CD4-positive, alpha-beta T cell (primary cell): ENCODE results near the gene SIGLEC6. TPM values are rescaled to one million over a fixed set of nuclear protein-coding genes. Genes with fewer than 3 reads are reported as not detected.

Experiments
- ATAC-seq: fragments of 200-7000 bp; cut with Tn5 transposase; one replicate; pipeline ENCODE4 v1.10.0; 2022; ENCODE audit warnings: mild to moderate bottlenecking; ENCODE audit not compliant: poor library complexity
- CTCF ChIA-PET: fragments of 350-600 bp; sonication (Branson Sonifier 250); formaldehyde crosslinking; loops from one replicate; lab custom pipeline; 2021; ENCODE audit warnings: antibody characterized with exemption, inconsistent platforms; lab: Charles Lee
- POLR2A ChIA-PET: fragments of 350-600 bp; sonication (Branson Sonifier 250); formaldehyde crosslinking; loops from one replicate; lab custom pipeline; 2021; ENCODE audit warnings: antibody characterized with exemption, inconsistent platforms; lab: Charles Lee
- DNase-seq, 14 experiments: peaks; one replicate each; pipeline ENCODE4 v3.0.0-alpha.2; 2013 to 2020; ENCODE audit warnings: mixed read lengths in 2 of 14
- H3K27ac ChIP-seq, 2 donors: one replicate each; pipeline versions ENCODE4 v1.5.1 to v1.7.0; 2013; ENCODE audit warnings: low read length in 2 of 2, low read depth in 1 of 2, mild to moderate bottlenecking in 1 of 2
- H3K27me3 ChIP-seq, 2 experiments: 1 replicate in 1 of 2; 2 replicates in 1 of 2; pipeline versions ENCODE4 v1.6.1 to v1.7.0; 2013; ENCODE audit warnings: low read length in 2 of 2, control low read depth in 1 of 2, mild to moderate bottlenecking in 1 of 2, moderate library complexity in 1 of 2; ENCODE audit not compliant: insufficient read depth in 2 of 2, control insufficient read depth in 1 of 2
- H3K36me3 ChIP-seq: one replicate; pipeline ENCODE4 v1.6.1; 2013; ENCODE audit warnings: low read length, control low read depth; ENCODE audit not compliant: insufficient read depth
- H3K4me1 ChIP-seq: one replicate; pipeline ENCODE4 v1.6.1; 2013; ENCODE audit warnings: low read length, control low read depth; ENCODE audit not compliant: insufficient read depth
- H3K4me3 ChIP-seq: one replicate; pipeline ENCODE4 v1.5.1; 2013; ENCODE audit warnings: mild to moderate bottlenecking, low read length, moderate library complexity
- H3K9me3 ChIP-seq, 2 experiments: 1 replicate in 1 of 2; 2 replicates in 1 of 2; pipeline versions ENCODE4 v1.6.1 to v1.7.0; 2013; ENCODE audit warnings: low read length in 2 of 2, mild to moderate bottlenecking in 2 of 2, control low read depth in 1 of 2, moderate library complexity in 1 of 2; ENCODE audit not compliant: control insufficient read depth in 1 of 2, insufficient read depth in 1 of 2
- H3K27ac Mint-ChIP-seq: one replicate; pipeline ENCODE4 v1.8.0; 2020; ENCODE audit warnings: mixed read lengths
- H3K27me3 Mint-ChIP-seq: one replicate; pipeline ENCODE4 v1.8.0; 2021; ENCODE audit warnings: mixed read lengths
- H3K36me3 Mint-ChIP-seq: one replicate; pipeline ENCODE4 v1.8.0; 2021; ENCODE audit warnings: low read depth, mixed read lengths
- H3K4me1 Mint-ChIP-seq: one replicate; pipeline ENCODE4 v1.8.0; 2021; ENCODE audit warnings: low read depth, mixed read lengths
- H3K4me3 Mint-ChIP-seq: one replicate; pipeline ENCODE4 v1.8.0; 2020; ENCODE audit warnings: mild to moderate bottlenecking, mixed read lengths
- H3K9me3 Mint-ChIP-seq: one replicate; pipeline ENCODE4 v1.8.0; 2020; ENCODE audit warnings: mixed read lengths
- CTCF ChIP-seq: fragments of 200-600 bp; IDR thresholded peaks from one replicate; pipeline ENCODE4 v1.8.0; 2022; ENCODE audit warnings: antibody characterized with exemption, mild to moderate bottlenecking
- intact Hi-C, 2 experiments: fragments of 100-400 bp; cut with DNase I in 1 of 2; cut with micrococcal nuclease in 1 of 2; formaldehyde crosslinking; loops; one replicate each; pipeline versions ENCODE4 v1.15.1 to v1.9.0; 2023 to 2025; cut with DNase I, micrococcal nuclease
- total RNA-seq, 174 experiments: library from RNA in 2 of 174; stranded (reverse) in 2 of 174; gene quantifications; one replicate each; pipeline ENCODE4 v1.2.3 and lab custom pipeline; 2021 to 2026

The SIGLEC6 gene
- total RNA-seq, 2 experiments from 2014 or later, result 0.14 to 0.36 TPM

GRCh38 chr19:51490676-51491075 is 40.8 kb downstream of the SIGLEC6 start:
- no peaks in the 10 kb centered on the region for H3K36me3 ChIP-seq
- H3K4me3 ChIP-seq, result no peak overlapping the region
- ChIA-PET POLR2A (no interaction called here), CTCF (no interaction called here)
- intact Hi-C loops, result no loop called here
- no peaks in the 10 kb centered on the region for H3K4me1 Mint-ChIP-seq
- no peak for TF ChIP-seq CTCF
- H3K27me3 Mint-ChIP-seq, result peaks cover 17% of the 10 kb centered on the region
- H3K4me3 Mint-ChIP-seq, result no peak overlapping the region
- no peaks in the 10 kb centered on the region for H3K9me3 Mint-ChIP-seq
- no peak for DNase-seq
- H3K27me3 ChIP-seq, result peaks cover 0 to 2% of the 10 kb centered on the region in 2 experiments
- peaks cover 0 to 5% of the 10 kb centered on the region in 2 experiments for H3K9me3 ChIP-seq
- no peak overlapping the region for H3K27ac ChIP-seq
- no peaks in the 10 kb centered on the region for H3K36me3 Mint-ChIP-seq
- no peak overlapping the region for H3K27ac Mint-ChIP-seq
- ATAC-seq, result no peak
- H3K4me1 ChIP-seq, result no peaks in the 10 kb centered on the region

- Histone ChIP-seq H3K36me3 (no peaks in the 10 kb centered on the region), H3K4me3 (no peak overlapping the region), H3K9me3 (peaks cover 0 to 5% of the 10 kb centered on the region in 2 experiments), H3K27me3 (peaks cover 0 to 8% of the 10 kb centered on the region in 2 experiments), H3K27ac (no peak overlapping the region), H3K4me1 (no peaks in the 10 kb centered on the region)
- intact Hi-C loops, result no loop called here
- no peaks in the 10 kb centered on the region for H3K36me3 Mint-ChIP-seq
- POLR2A ChIA-PET, result no interaction called here
- peaks cover 18% of the 10 kb centered on the region for H3K27me3 Mint-ChIP-seq
- no peaks in the 10 kb centered on the region for H3K9me3 Mint-ChIP-seq
- H3K4me3 Mint-ChIP-seq, result no peak overlapping the region
- DNase-seq (no peak), ATAC-seq (no peak)
- CTCF ChIA-PET, result no interaction called here
- no peaks in the 10 kb centered on the region for H3K4me1 Mint-ChIP-seq
- no peak overlapping the region for H3K27ac Mint-ChIP-seq
- TF ChIP-seq CTCF, result no peak
Measured at GRCh38 chr19:51489113-51489512, 42.4 kb downstream of the SIGLEC6 start.

- H3K4me1 ChIP-seq, result no peaks in the 10 kb centered on the region
- H3K4me3 Mint-ChIP-seq, result no peak overlapping the region
- H3K27me3 Mint-ChIP-seq, result peaks cover 17% of the 10 kb centered on the region
- no peaks in the 10 kb centered on the region for H3K36me3 Mint-ChIP-seq
- ChIA-PET CTCF (no interaction called here), POLR2A (no interaction called here)
- no peak overlapping the region for H3K27ac Mint-ChIP-seq
- intact Hi-C loops, result no loop called here
- peaks cover 0 to 5% of the 10 kb centered on the region in 2 experiments for H3K9me3 ChIP-seq
- no peak for DNase-seq
- no peaks in the 10 kb centered on the region for H3K9me3 Mint-ChIP-seq
- no peak overlapping the region for H3K27ac ChIP-seq
- no peaks in the 10 kb centered on the region for H3K36me3 ChIP-seq
- peaks cover 4 to 8% of the 10 kb centered on the region in 2 experiments for H3K27me3 ChIP-seq
- H3K4me3 ChIP-seq, result no peak overlapping the region
- no peaks in the 10 kb centered on the region for H3K4me1 Mint-ChIP-seq
- TF ChIP-seq CTCF, result no peak
- no peak for ATAC-seq
Measured at GRCh38 chr19:51488491-51488890, 43.0 kb downstream of the SIGLEC6 start.
